Nephron progenitor cell (in vitro differentiated cells): ENCODE data around the gene ZSWIM6.

ENCODE experiments used
- DNase-seq: peaks from one replicate; pipeline ENCODE4 v3.0.0; 2021
- H3K27ac Mint-ChIP-seq: 2 replicates; pipeline ENCODE4 v1.8.0; 2021; ENCODE audit warnings: mild to moderate bottlenecking, moderate library complexity, mixed read lengths
- H3K27me3 Mint-ChIP-seq: 2 replicates; pipeline ENCODE4 v1.8.0; 2021; ENCODE audit warnings: mild to moderate bottlenecking, low read depth, mixed read lengths; ENCODE audit not compliant: poor library complexity
- H3K36me3 Mint-ChIP-seq: 2 replicates; pipeline ENCODE4 v1.8.0; 2021; ENCODE audit warnings: low read depth, mixed read lengths
- H3K4me1 Mint-ChIP-seq: 2 replicates; pipeline ENCODE4 v1.8.0; 2021; ENCODE audit warnings: mixed read lengths
- H3K4me3 Mint-ChIP-seq: 2 replicates; pipeline ENCODE4 v1.8.0; 2021; ENCODE audit warnings: mild to moderate bottlenecking, moderate library complexity, mixed read lengths
- H3K9me3 Mint-ChIP-seq: 2 replicates; pipeline ENCODE4 v1.8.0; 2021; ENCODE audit warnings: mild to moderate bottlenecking, moderate library complexity, mixed read lengths
- CTCF ChIP-seq: fragments of 200-600 bp; sonication (generic); IDR thresholded peaks from 2 replicates; pipeline ENCODE4 v1.5.0; 2021; ENCODE audit warnings: antibody characterized with exemption

The ZSWIM6 gene

GRCh38 chr5:61318376-61318775, 13.7 kb upstream of the ZSWIM6 start:
- Mint-ChIP-seq H3K4me3 (no peak overlapping the region), H3K27me3 (peaks cover 9% of the 10 kb centered on the region), H3K27ac (no peak overlapping the region), H3K9me3 (no peaks in the 10 kb centered on the region), H3K36me3 (peaks cover 23% of the 10 kb centered on the region), H3K4me1 (peaks cover 16% of the 10 kb centered on the region)
- no peak for DNase-seq
- no peak for TF ChIP-seq CTCF

GRCh38 chr5:61319388-61320146, 12.5 kb upstream of the ZSWIM6 start:
- no peak for TF ChIP-seq CTCF
- Mint-ChIP-seq H3K36me3 (peaks cover 28% of the 10 kb centered on the region), H3K27me3 (peaks cover 11% of the 10 kb centered on the region), H3K4me1 (peaks cover 16% of the 10 kb centered on the region), H3K9me3 (no peaks in the 10 kb centered on the region), H3K27ac (no peak overlapping the region), H3K4me3 (peak overlapping the region; percentile 52)
- no peak for DNase-seq

DNA sequence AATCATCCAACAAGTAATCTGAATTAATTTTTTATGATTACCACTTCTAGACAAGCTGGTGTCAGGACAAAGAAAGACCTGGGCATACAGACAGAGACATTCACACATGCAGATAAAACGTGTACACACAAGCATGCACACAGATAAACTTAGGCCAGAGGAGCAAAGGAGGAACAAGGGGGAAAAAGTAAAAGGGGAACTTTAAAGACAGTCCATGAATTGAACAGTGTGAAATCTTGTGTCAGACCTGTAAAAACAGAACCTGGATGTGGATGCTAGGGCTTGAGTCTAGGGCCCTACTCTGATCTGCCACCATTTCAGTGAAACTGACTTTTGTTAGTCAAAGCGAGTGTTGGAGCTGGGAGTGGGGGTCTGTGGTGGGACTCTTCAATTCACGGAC, 11.2 kb upstream of the ZSWIM6 start:
- no peak for TF ChIP-seq CTCF
- no peak for DNase-seq
- H3K9me3 Mint-ChIP-seq = no peaks in the 10 kb centered on the region

GRCh38 chr5:61321669-61322068, 10.4 kb upstream of the ZSWIM6 start:
- TF ChIP-seq CTCF = no peak
- H3K4me1 Mint-ChIP-seq = peaks cover 16% of the 10 kb centered on the region
- H3K36me3 Mint-ChIP-seq = peaks cover 28% of the 10 kb centered on the region
- DNase-seq = no peak
- peaks cover 5% of the 10 kb centered on the region for H3K27me3 Mint-ChIP-seq
- H3K27ac Mint-ChIP-seq = no peak overlapping the region
- no peak overlapping the region for H3K4me3 Mint-ChIP-seq
- H3K9me3 Mint-ChIP-seq = no peaks in the 10 kb centered on the region

More for the DNA sequence above, 11.2 kb upstream of the ZSWIM6 start:
- no peak overlapping the region for H3K4me3 Mint-ChIP-seq
- no peak overlapping the region for H3K27ac Mint-ChIP-seq
- peaks cover 6% of the 10 kb centered on the region for H3K27me3 Mint-ChIP-seq
- peaks cover 16% of the 10 kb centered on the region for H3K4me1 Mint-ChIP-seq
- H3K36me3 Mint-ChIP-seq = peaks cover 28% of the 10 kb centered on the region

- peaks cover 26% of the 10 kb centered on the region for H3K4me1 Mint-ChIP-seq
- peaks cover 33% of the 10 kb centered on the region for H3K36me3 Mint-ChIP-seq
- H3K9me3 Mint-ChIP-seq = no peaks in the 10 kb centered on the region
- TF ChIP-seq CTCF = no peak
- H3K27me3 Mint-ChIP-seq = peaks cover 5% of the 10 kb centered on the region
- DNase-seq = no peak
- no peak overlapping the region for H3K4me3 Mint-ChIP-seq
- H3K27ac Mint-ChIP-seq = peak overlapping the region; percentile 73
Measured at GRCh38 chr5:61322738-61323725, 9.0 kb upstream of the ZSWIM6 start.
